SK-N-SH (cell line): ENCODE data around the gene STK32A. TPM values are rescaled to one million over a fixed set of nuclear protein-coding genes. Genes with fewer than 3 reads are reported as not detected.

Source experiments
- CTCF ChIA-PET: fragments of 300-600, 350-600 bp; formaldehyde crosslinking; extraction: SDS; loops from one replicate; lab custom pipeline; 2021; lab: Yijun Ruan, JAX
- POLR2A ChIA-PET: fragments of 350-600 bp; sonication (Branson Sonifier 250); formaldehyde crosslinking; extraction: SDS; loops from one replicate; lab custom pipeline; 2020; ENCODE audit warnings: antibody characterized with exemption, inconsistent platforms; lab: Yijun Ruan, JAX
- DNase-seq: peaks from one replicate; pipeline ENCODE4 v3.0.0; 2012
- H2AFZ ChIP-seq: fragments of 200-600 bp; sonication (generic); 2 replicates; pipeline ENCODE4 v1.8.1; 2016; ENCODE audit warnings: antibody characterized with exemption, mild to moderate bottlenecking, low read depth
- H3F3A ChIP-seq: fragments of 200-600 bp; sonication (generic); replicated peaks from 2 replicates; pipeline ENCODE3; 2016; ENCODE audit warnings: antibody characterized with exemption, mild to moderate bottlenecking; ENCODE audit not compliant: insufficient read depth
- H3K27ac ChIP-seq, 2 experiments: fragments of 200-500 bp in 1 of 2; fragments of 200-600 bp in 1 of 2; sonication (Bioruptor generic) in 1 of 2; sonication (generic), shearing (Covaris generic) in 1 of 2; 2 replicates each; pipeline versions ENCODE4 v1.5.1 to v1.6.1; 2014 to 2016; ENCODE audit warnings: low read depth in 2 of 2, inconsistent platforms in 1 of 2, low read length in 1 of 2, mild to moderate bottlenecking in 1 of 2, mixed read lengths in 1 of 2
- H3K27me3 ChIP-seq: fragments of 200-600 bp; sonication (generic), shearing (Covaris generic); 2 replicates; pipeline ENCODE4 v1.6.1; 2016; ENCODE audit warnings: mixed run types; ENCODE audit not compliant: insufficient read depth
- H3K36me3 ChIP-seq, 2 experiments: fragments of 200-500 bp in 1 of 2; fragments of 200-600 bp in 1 of 2; sonication (Bioruptor generic) in 1 of 2; sonication (generic) in 1 of 2; replicated peaks in 1 of 2; 2 replicates each; pipeline versions ENCODE3 to v1.5.1; 2014 to 2016; ENCODE audit warnings: low read length in 1 of 2, mild to moderate bottlenecking in 1 of 2; ENCODE audit not compliant: insufficient read depth in 2 of 2, control insufficient read depth in 1 of 2
- H3K4me1 ChIP-seq, 2 experiments: fragments of 200-500 bp in 1 of 2; fragments of 200-600 bp in 1 of 2; sonication (Bioruptor generic) in 1 of 2; sonication (generic), shearing (Covaris generic) in 1 of 2; 2 replicates each; pipeline versions ENCODE4 v1.5.1 to v1.6.1; 2014 to 2016; ENCODE audit warnings: low read depth in 1 of 2, low read length in 1 of 2, mixed run types in 1 of 2; ENCODE audit not compliant: insufficient read depth in 2 of 2, control insufficient read depth in 1 of 2
- H3K4me2 ChIP-seq: fragments of 200-600 bp; sonication (generic), shearing (Covaris generic); 2 replicates; pipeline ENCODE4 v1.6.1; 2017; ENCODE audit warnings: mixed run types
- H3K4me3 ChIP-seq, 2 experiments: fragments of 200-500 bp in 1 of 2; fragments of 200-600 bp in 1 of 2; sonication (Bioruptor generic) in 1 of 2; sonication (generic), shearing (Covaris generic) in 1 of 2; 2 replicates each; pipeline versions ENCODE4 v1.5.1 to v1.8.1; 2014 to 2016; ENCODE audit warnings: low read depth in 2 of 2, inconsistent platforms in 1 of 2, low read length in 1 of 2, mild to moderate bottlenecking in 1 of 2, mixed read lengths in 1 of 2, moderate library complexity in 1 of 2
- H3K79me2 ChIP-seq: fragments of 200-600 bp; sonication (generic); 2 replicates; pipeline ENCODE4 v1.8.1; 2017; ENCODE audit warnings: mild to moderate bottlenecking; ENCODE audit not compliant: insufficient read depth
- H3K9ac ChIP-seq: fragments of 200-600 bp; sonication (generic); 2 replicates; pipeline ENCODE4 v1.6.1; 2017; ENCODE audit warnings: mixed run types
- H3K9me2 ChIP-seq: fragments of 200-600 bp; sonication (generic); 2 replicates; pipeline ENCODE4 v1.6.1; 2017; ENCODE audit warnings: mixed run types
- H3K9me3 ChIP-seq: fragments of 200-600 bp; sonication (generic); 2 replicates; pipeline ENCODE4 v1.6.1; 2017; ENCODE audit warnings: mixed run types, mild to moderate bottlenecking, moderate library complexity
- H4K20me1 ChIP-seq: fragments of 200-600 bp; sonication (generic); 2 replicates; pipeline ENCODE4 v1.6.1; 2017; ENCODE audit warnings: mild to moderate bottlenecking, mixed run types; ENCODE audit not compliant: insufficient read depth
- CTCF ChIP-seq: fragments of 200-600 bp; sonication (generic); IDR thresholded peaks from 2 replicates; pipeline ENCODE4 v1.6.1; 2017; ENCODE audit warnings: antibody characterized with exemption, mild to moderate bottlenecking, moderate library complexity
- FOSL2 ChIP-seq: IDR thresholded peaks from 2 replicates; pipeline ENCODE4 v1.4.0; 2012; ENCODE audit warnings: low read depth, mild to moderate bottlenecking, moderate library complexity, borderline replicate concordance
- FOXJ3 ChIP-seq: sonication (generic); formaldehyde crosslinking; IDR thresholded peaks from 2 replicates; pipeline ENCODE4 v1.5.1; 2020; ENCODE audit warnings: mild to moderate bottlenecking, missing genetic modification reagents
- GATA2 ChIP-seq: sonication (generic); formaldehyde crosslinking; IDR thresholded peaks from 2 replicates; pipeline ENCODE4 v1.5.0; 2020; ENCODE audit warnings: mild to moderate bottlenecking, missing genetic modification reagents
- MEF2A ChIP-seq: IDR thresholded peaks from 2 replicates; pipeline ENCODE4 v1.4.0; 2012; ENCODE audit warnings: low read depth, borderline replicate concordance
- NFIC ChIP-seq: IDR thresholded peaks from 2 replicates; pipeline ENCODE4 v1.4.0; 2012; ENCODE audit warnings: borderline replicate concordance
- NRF1 ChIP-seq: IDR thresholded peaks from 2 replicates; pipeline ENCODE4 v1.6.1; 2012; ENCODE audit warnings: low read depth, mild to moderate bottlenecking, low read length
- PBX3 ChIP-seq: IDR thresholded peaks from 2 replicates; pipeline ENCODE4; 2012
- RCOR1 ChIP-seq: fragments of 150-350 bp; IDR thresholded peaks from 2 replicates; pipeline ENCODE4 v1.6.1; 2017; ENCODE audit warnings: antibody characterized with exemption, low read length
- RFX5 ChIP-seq: IDR thresholded peaks from 2 replicates; pipeline ENCODE4 v1.6.1; 2012; ENCODE audit warnings: mild to moderate bottlenecking, improper control_type of control experiment, low read length
- RXRA ChIP-seq: IDR thresholded peaks from 2 replicates; pipeline ENCODE4 v1.4.0; 2012; ENCODE audit warnings: low read depth, mild to moderate bottlenecking, borderline replicate concordance
- SIN3A ChIP-seq: IDR thresholded peaks from 2 replicates; pipeline ENCODE4 v1.6.1; 2012; ENCODE audit warnings: low read depth, mild to moderate bottlenecking, low read length, moderate library complexity, borderline replicate concordance
- SMC3 ChIP-seq: IDR thresholded peaks from 2 replicates; pipeline ENCODE4 v1.6.1; 2012; ENCODE audit warnings: low read depth, low read length, improper control_type of control experiment
- TCF12 ChIP-seq: IDR thresholded peaks from 2 replicates; pipeline ENCODE4 v1.4.0; 2012
- YY1 ChIP-seq: IDR thresholded peaks from 2 replicates; pipeline ENCODE4 v1.4.0; 2012; ENCODE audit warnings: low read depth, mild to moderate bottlenecking
- WGBS: methylation state at CpG from one replicate; pipeline ENCODE4 v1.1.6; 2017; ENCODE audit warnings: low lambda C conversion rate; 5-methylcytosine and 5-hydroxymethylcytosine counted together
- polyA plus RNA-seq, 3 experiments: library from polyadenylated mRNA; depleted of rRNA; stranded (reverse); fragments of >200 nt; gene quantifications; 2 replicates each; pipeline ENCODE4 v1.2.3, GENCODE V29; 2012
- TF ChIP-seq, protein P1 (sequence below): IDR thresholded peaks from 2 replicates; pipeline ENCODE4 v1.4.0; 2012; ENCODE audit warnings: low read depth, borderline replicate concordance

Gene STK32A
- polyA plus RNA-seq, 1 of the 3 experiments (the other 2 are of a cell fraction), result 0.20 TPM

DNA sequence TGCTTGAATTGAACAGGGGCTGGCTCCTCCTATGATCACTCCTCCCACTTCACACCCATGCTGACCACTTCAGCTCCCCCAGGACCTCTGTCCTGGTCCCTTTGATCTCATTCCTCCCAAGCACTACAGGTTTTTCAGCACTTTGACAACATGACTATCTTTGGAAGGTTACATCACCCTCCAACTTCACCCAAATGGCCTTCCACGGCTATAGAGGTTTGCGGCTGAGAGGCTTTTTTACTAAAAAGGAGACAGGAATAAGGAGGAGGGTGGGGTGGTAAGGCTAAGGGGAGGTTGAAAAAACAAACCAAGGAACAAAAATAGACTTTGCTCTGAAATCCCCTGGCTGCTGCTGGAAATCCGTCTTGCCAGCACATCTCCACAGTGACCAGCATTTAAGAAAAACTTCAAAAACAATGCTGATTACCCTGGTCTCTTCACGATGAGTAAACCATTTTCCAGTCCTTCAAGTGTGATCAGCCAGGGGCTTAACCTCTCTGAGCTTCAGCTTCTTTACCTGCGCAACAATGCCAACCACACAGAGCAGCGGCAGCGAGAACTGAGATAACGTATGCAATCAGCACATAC lies 172.4 kb downstream of the STK32A start:
- Histone ChIP-seq H3K27ac (peak overlapping the region in 1 of 2 experiments; percentile 99; a peak in 2 of 4 replicates), H3K4me3 (no peak overlapping the region), H3K9me3 (no peaks in the 10 kb centered on the region), H3K9ac (no peak overlapping the region), H3K27me3 (no peaks in the 10 kb centered on the region), H3K4me2 (peak overlapping the region; percentile 42), H4K20me1 (no peaks in the 10 kb centered on the region; the same call in 1 of the 2 replicates), H3K36me3 (peaks cover 45 to 74% of the 10 kb centered on the region in 2 experiments), H3K9me2 (no peaks in the 10 kb centered on the region), H3F3A (peaks cover 38% of the 10 kb centered on the region), H3K79me2 (no peaks in the 10 kb centered on the region), H2AFZ (no peak overlapping the region), H3K4me1 (peaks cover 23 to 31% of the 10 kb centered on the region in 2 experiments)
- WGBS, result 77% methylated on average over 8 of the region's 8 CpGs
- TF ChIP-seq YY1 (no peak), GATA2 (CRISPR knock-in tag) (no peak), PBX3 (no peak), NFIC (no peak), NRF1 (no peak), RCOR1 (no peak), FOXJ3 (CRISPR knock-in tag) (no peak), SMC3 (no peak), RXRA (no peak), FOSL2 (no peak), SIN3A (no peak), CTCF (no peak), TCF12 (no peak), MEF2A (no peak), RFX5 (no peak)
- TF ChIP-seq, protein P1, sequence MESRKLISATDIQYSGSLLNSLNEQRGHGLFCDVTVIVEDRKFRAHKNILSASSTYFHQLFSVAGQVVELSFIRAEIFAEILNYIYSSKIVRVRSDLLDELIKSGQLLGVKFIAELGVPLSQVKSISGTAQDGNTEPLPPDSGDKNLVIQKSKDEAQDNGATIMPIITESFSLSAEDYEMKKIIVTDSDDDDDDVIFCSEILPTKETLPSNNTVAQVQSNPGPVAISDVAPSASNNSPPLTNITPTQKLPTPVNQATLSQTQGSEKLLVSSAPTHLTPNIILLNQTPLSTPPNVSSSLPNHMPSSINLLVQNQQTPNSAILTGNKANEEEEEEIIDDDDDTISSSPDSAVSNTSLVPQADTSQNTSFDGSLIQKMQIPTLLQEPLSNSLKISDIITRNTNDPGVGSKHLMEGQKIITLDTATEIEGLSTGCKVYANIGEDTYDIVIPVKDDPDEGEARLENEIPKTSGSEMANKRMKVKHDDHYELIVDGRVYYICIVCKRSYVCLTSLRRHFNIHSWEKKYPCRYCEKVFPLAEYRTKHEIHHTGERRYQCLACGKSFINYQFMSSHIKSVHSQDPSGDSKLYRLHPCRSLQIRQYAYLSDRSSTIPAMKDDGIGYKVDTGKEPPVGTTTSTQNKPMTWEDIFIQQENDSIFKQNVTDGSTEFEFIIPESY, result no peak
- DNase-seq, result no peak
- ChIA-PET POLR2A (no interaction called here), CTCF (interaction anchor here (1.0 to 1.3 kb wide), 2 partner anchors 16 to 171 kb away, joined by 3 to 4 read pairs; no protein-coding TSS in a partner anchor)
